NCI-H2171 treated with DMSO at 0.1 percent for 48 hours (cell line): ENCODE measurements around the gene MPP4.
"Not testable (repeated sequence)": the region's sequence is repeated elsewhere in the genome, so short reads cannot be mapped to it uniquely, and the experiment has no call there.

Experiments used
- DNase-seq: peaks from one replicate; lab custom pipeline; 2025; lab: John Stamatoyannopoulos, UW

Gene MPP4

GRCh38 chr2:201671205-201671604, 27.2 kb downstream of the MPP4 start:
- not testable (repeated sequence) for DNase-seq

- DNase-seq = no peak
Measured at GRCh38 chr2:201669865-201670264, 28.6 kb downstream of the MPP4 start.

GRCh38 chr2:201668402-201668910, 30.0 kb downstream of the MPP4 start:
- DNase-seq = no peak

- no peak for DNase-seq
Measured at GRCh38 chr2:201664334-201664733, 34.1 kb downstream of the MPP4 start.

GRCh38 chr2:201661366-201661765, 37.1 kb downstream of the MPP4 start:
- DNase-seq = no peak

- no peak for DNase-seq
Measured at GRCh38 chr2:201660293-201660895, 38.0 kb downstream of the MPP4 start.

- no peak for DNase-seq
Measured at GRCh38 chr2:201656740-201657139, 41.7 kb downstream of the MPP4 start.

GRCh38 chr2:201656102-201656501, 42.3 kb downstream of the MPP4 start:
- no peak for DNase-seq

GRCh38 chr2:201654616-201655384, 43.6 kb downstream of the MPP4 start:
- no peak for DNase-seq

- no peak for DNase-seq
Measured at GRCh38 chr2:201653221-201653620, 45.2 kb downstream of the MPP4 start.

GRCh38 chr2:201649442-201649841, 49.0 kb downstream of the MPP4 start:
- no peak for DNase-seq

- DNase-seq = no peak
Measured at GRCh38 chr2:201647431-201647830, 51.0 kb downstream of the MPP4 start.

GRCh38 chr2:201644001-201644400, 54.4 kb downstream of the MPP4 start:
- no peak for DNase-seq

GRCh38 chr2:201643216-201643890, 55.1 kb downstream of the MPP4 start, which contains the start of gene TMEM237:
Gene TMEM237, minus strand, starts transcription at chr2:201643503. Its CDS starts 103 bp downstream, at chr2:201643400.
- peak; percentile 55 for DNase-seq

- peak; percentile 88 for DNase-seq
Measured at GRCh38 chr2:201642579-201643215, 55.7 kb downstream of the MPP4 start.

GRCh38 chr2:201642086-201642578, 56.3 kb downstream of the MPP4 start:
- DNase-seq = peak; percentile 88

GRCh38 chr2:201639205-201639604, 59.2 kb downstream of the MPP4 start:
- no peak for DNase-seq

GRCh38 chr2:201638326-201638725, 60.1 kb downstream of the MPP4 start:
- no peak for DNase-seq

GRCh38 chr2:201633661-201634249, 64.7 kb downstream of the MPP4 start:
- no peak for DNase-seq

GRCh38 chr2:201631041-201631440, 67.4 kb downstream of the MPP4 start:
- DNase-seq = no peak

GRCh38 chr2:201630577-201630976, 67.9 kb downstream of the MPP4 start:
- DNase-seq = no peak

- DNase-seq = no peak
Measured at GRCh38 chr2:201628545-201628944, 69.9 kb downstream of the MPP4 start.
